Myocyte (in vitro differentiated cells): ENCODE data around the gene VPS13D. TPM values are rescaled to one million over a fixed set of nuclear protein-coding genes. Genes with fewer than 3 reads are reported as not detected.
"Not testable (repeated sequence)": the region's sequence is repeated elsewhere in the genome, so short reads cannot be mapped to it uniquely, and the experiment has no call there.

ENCODE experiments used
- DNase-seq: peaks from one replicate; pipeline ENCODE4 v3.0.0-alpha.2; 2012; ENCODE audit warnings: low read depth
- total RNA-seq: library from RNA; depleted of rRNA; stranded (reverse); fragments of >200 nt; gene quantifications from 2 replicates; pipeline ENCODE4 v1.2.3, GENCODE V29; 2014

The VPS13D gene
- total RNA-seq, 1 donor from 2014 or later = 23.0 TPM

- DNase-seq = no peak
These were observed 140.6 kb downstream of the VPS13D start for GRCh38 chr1:12370333-12370975.

- no peak for DNase-seq
These were observed 141.2 kb downstream of the VPS13D start for GRCh38 chr1:12371053-12371452.

DNA sequence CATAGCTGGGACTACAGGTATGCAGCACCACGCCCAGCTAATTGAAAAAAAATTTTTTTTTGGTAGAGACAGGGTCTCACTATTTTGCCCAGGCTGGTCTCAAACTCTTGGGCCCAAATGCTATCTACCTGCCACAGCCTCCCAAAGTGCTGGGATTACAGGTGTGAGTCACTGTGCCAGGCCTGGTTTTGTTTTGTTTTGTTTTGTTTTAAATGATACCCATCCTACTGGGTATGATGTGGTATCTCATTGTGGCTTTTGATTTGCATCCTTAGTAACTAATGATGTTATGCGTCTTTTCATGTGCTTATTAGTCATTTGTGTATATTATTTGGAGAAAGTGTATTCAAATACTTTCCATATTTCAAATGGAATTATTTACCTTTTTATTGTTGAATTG, 142.3 kb downstream of the VPS13D start:
- no peak for DNase-seq

DNA sequence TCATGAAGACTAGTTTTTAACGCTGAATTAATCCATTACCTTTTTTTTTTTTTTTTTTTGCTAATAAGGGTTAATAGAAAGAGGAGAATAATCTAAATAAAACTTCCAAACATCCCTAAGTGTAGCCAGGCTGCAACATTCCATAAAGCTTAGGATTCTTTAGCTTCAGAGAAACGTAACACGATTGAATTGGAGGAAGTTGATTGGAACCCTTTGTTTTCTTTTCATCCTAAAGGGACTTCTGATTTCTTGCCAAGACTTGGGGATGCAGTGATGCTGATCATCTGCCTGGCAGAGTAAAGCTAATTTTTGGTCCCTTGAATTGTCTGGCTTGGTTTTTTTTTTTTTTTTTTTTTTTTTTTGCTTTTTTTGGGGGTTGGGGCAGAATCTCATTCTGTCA, 142.9 kb downstream of the VPS13D start:
- no peak for DNase-seq

DNA sequence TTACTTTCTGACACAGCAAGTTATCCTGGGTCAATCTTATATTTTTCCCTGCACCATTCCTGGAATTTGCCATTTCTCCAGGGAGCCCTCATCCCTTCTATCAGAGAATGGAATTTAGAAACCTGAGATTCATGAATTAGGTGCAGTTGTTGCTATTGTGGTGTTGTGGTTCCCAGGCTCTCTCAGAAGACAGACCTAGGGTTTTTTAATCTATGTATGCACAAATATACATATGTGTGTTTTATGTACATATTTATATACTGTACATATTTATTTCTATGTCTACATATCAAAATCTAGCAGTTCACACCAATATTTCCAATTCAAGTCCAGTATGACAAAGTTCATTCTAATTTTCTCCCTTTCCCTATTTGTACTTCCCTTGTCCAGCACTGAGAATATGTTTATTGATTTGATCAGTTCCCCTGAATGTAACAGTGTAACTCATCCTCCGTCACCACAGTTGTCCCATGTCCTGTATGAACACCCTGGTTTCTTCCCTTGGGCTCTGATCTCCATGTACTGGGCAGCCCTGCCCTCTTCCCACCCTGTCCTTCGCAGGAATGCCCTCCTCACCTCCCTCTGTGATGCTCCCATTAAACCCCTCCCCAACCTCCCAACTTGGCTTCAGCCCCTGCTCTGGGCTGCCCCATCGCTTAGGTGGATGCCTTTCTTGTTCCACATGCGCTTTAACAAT, 145.5 kb downstream of the VPS13D start:
- peak; percentile 18 for DNase-seq

DNA sequence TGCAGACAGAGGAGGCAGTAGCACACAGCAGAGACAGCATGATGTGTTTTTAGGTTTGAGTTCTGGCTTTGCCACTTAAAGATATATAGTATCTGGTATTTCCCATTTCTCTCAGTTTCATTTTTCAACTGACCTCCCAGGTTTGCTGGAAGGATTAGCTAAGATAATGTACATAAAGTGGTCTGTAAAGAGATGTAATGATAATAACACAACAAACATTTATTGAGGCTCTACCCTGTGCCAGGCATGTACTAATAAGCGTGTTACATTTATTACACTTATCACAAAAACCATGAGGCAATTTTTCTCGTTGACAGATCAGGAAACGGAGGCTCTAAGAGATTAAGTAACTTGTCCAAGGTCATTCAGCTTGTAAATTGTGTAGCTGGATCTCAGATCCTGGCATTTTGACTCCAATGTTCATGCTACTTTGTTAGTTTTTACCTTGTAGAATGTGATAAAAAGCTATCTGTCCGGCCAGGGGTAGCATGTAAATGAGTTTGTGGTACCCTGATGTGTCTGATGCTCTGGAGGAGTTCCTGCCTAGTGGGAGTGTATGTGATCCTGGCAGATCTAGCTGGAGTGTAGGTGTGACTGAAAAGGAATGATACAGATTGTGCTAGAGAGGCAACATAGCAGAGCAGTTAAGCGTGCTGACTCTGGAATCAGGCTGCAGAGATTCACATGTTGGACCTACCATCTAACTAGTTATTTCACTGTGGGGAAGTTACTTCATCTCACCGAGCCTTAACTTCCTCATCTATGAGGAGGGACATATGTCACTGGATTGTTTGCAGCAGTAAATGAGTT, 146.6 kb downstream of the VPS13D start:
- no peak for DNase-seq

- DNase-seq = no peak
These were observed 150.8 kb downstream of the VPS13D start for GRCh38 chr1:12380326-12381249.

DNA sequence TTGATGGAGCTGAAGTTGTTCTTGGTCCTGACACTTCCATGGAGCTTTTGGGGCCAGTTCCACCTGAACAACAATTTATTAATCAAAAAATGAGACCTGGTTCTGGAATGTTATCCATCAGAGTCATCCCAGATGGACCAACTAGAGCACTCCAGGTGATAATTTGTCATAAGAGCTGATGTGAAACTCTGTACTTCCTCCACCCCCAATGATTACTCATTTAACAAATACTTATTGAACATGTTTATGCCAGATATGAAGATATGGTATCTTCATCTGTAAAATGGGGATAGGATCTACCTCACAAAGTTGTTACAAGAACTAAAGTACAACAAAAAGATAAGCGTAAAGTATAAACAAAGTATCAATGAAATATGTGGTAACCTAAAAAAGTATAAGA, 153.2 kb downstream of the VPS13D start:
- no peak for DNase-seq

DNA sequence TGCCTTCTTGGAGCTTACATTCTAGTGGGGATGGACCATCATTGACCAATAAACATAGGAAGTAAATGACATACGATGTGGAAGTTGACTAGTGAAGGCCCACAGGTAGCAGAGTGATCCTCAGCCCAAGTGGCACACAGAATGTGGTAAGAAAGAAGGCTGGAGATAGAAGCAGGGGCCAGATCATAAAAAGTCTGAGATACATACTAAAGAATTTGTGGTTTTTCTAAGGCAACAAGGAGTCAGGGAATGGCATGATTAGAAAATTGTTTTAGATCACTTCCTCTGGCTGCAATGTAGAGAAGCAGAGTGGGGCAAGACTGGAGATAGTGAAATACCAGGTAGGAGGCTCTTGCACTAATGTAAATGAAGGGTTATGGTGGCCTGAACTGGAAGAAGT, 154.0 kb downstream of the VPS13D start:
- no peak for DNase-seq

- no peak for DNase-seq
These were observed 155.1 kb downstream of the VPS13D start for GRCh38 chr1:12384836-12385456.

DNA sequence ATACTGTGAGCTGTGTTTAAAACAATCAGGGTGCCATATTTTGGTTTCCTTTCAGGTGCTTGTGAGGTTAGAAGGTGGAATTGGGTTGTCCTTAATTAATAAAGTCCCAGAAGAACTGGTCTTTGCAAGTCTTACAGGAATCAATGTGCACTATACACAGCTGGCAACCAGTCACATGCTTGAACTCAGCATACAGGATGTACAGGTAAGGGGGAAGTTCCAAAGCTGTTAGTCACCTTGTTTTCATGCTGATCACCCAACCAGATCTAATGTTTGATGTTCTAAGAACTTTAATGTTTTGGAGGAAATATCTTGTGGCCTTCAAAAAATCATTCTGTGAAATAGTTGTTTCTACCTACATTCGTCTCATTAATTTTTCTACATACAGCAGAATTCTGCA, 156.3 kb downstream of the VPS13D start:
- DNase-seq = no peak

GRCh38 chr1:12387641-12388040, 157.8 kb downstream of the VPS13D start:
- DNase-seq = peak; percentile 6

GRCh38 chr1:12390296-12390695, 160.5 kb downstream of the VPS13D start:
- DNase-seq = not testable (repeated sequence)

GRCh38 chr1:12397462-12398450, 167.9 kb downstream of the VPS13D start:
- no peak for DNase-seq

GRCh38 chr1:12398479-12398878, 168.6 kb downstream of the VPS13D start:
- no peak for DNase-seq

DNA sequence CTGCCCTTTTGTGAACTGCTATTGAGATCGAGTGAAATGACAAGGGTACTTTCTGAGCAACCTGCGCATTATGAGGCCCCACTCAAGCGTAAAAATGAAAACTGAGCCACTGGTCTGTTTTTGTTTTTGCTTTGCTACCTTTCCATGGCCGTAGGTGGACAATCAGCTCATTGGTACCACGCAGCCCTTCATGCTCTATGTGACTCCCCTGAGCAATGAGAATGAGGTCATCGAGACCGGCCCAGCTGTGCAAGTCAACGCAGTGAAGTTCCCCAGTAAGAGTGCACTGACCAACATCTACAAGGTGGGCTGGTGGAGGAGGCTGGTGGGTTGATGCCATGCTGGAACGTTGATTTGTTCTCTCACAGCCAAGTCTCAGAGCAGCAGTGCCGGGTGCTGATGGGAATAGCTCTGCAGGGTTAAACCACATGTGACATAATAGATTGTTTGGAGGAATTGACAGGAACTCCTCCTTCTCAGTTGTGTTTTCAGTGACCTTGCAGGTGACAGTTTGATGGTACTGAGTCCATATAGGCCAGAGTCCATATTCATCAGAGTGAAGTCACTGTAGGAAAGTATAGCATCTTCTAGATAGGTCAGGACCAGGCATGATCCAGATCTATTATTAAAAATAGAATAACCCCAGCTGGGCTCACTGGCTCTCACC, 170.3 kb downstream of the VPS13D start:
- DNase-seq = no peak

DNA sequence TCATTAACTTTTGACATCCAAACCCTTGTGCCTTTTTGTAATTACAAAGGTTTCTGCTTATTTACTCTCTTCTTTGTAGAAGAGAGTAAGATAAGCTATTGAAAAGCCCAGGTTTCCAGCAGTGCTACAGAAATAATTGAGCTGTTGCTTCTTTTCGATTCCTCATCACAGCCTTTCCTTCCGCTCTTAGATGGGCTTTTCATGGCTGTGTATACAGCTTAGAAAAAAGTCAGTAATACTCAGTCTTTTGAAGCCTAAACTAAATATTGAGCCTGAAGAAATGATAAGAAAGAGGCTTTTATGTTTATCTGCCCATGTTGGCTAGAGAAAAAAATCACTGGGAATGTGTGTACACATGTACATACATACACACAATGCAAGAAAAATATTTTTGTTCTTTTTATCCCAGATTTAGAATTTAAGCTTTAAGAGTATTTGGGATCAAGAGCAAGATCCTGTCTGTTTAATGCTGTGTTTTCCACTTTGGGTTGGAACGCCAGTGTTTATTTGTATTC, 172.4 kb downstream of the VPS13D start:
- DNase-seq = no peak

GRCh38 chr1:12402842-12403241, 173.0 kb downstream of the VPS13D start:
- DNase-seq = no peak

DNA sequence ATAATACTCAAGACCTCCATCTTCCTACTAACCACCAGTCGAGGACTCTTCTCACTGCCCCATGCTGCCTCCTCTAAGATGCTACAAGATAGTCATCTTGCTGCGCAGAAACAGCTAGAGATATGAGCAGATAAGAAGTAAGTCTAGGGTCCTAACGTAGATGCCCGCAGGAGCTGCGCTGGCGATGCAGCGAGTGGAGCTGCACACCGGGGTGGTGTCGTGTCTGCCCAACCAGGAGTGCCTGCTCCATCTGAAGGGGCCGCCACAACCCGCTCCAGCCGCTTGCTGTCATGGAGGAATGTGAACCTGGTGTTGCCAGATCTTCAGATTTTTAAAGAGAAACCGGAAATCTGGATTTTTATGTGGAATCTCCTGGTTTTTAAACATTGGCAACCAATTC, 175.1 kb downstream of the VPS13D start:
- no peak for DNase-seq
